OCI-LY3 (cell line): ENCODE data around the gene TAS2R60.

ENCODE experiments used
- EZH2phosphoT487 ChIP-seq: fragments of 200-600 bp; shearing (Covaris generic); IDR thresholded peaks from 2 replicates; pipeline ENCODE4 v1.6.1; 2018; ENCODE audit warnings: antibody characterized with exemption, mixed run types, low read depth
- TF ChIP-seq, protein P1 (sequence below): fragments of 200-600, 300-600 bp; sonication (generic); IDR thresholded peaks from 2 replicates; pipeline ENCODE4 v1.5.1; 2014; ENCODE audit warnings: antibody characterized with exemption, low read length, low read depth

DNA sequence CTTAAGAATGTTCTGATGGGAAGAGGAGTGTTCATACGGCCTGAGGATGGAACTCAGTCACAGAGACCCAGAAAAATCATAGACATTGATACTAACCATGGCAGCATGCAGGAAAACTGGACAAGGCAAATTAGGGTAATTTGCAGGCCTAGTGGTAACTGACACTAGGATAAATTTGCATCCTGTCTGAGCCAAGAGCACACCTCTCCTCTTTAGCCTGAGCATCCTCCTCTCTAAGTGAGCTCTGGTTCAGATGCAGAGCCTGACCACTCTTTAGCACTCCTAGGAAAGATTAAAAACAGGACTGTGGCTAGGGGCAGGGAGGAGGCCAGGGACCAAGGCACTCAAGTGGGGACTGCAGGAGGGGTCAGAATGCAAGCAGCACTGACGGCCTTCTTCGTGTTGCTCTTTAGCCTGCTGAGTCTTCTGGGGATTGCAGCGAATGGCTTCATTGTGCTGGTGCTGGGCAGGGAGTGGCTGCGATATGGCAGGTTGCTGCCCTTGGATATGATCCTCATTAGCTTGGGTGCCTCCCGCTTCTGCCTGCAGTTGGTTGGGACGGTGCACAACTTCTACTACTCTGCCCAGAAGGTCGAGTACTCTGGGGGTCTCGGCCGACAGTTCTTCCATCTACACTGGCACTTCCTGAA is 34.4 kb downstream of the TAS2R60 start, which contains the start of gene TAS2R41:
- TF ChIP-seq, protein P1, sequence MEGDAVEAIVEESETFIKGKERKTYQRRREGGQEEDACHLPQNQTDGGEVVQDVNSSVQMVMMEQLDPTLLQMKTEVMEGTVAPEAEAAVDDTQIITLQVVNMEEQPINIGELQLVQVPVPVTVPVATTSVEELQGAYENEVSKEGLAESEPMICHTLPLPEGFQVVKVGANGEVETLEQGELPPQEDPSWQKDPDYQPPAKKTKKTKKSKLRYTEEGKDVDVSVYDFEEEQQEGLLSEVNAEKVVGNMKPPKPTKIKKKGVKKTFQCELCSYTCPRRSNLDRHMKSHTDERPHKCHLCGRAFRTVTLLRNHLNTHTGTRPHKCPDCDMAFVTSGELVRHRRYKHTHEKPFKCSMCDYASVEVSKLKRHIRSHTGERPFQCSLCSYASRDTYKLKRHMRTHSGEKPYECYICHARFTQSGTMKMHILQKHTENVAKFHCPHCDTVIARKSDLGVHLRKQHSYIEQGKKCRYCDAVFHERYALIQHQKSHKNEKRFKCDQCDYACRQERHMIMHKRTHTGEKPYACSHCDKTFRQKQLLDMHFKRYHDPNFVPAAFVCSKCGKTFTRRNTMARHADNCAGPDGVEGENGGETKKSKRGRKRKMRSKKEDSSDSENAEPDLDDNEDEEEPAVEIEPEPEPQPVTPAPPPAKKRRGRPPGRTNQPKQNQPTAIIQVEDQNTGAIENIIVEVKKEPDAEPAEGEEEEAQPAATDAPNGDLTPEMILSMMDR, result no peak
- TF ChIP-seq EZH2phosphoT487, result no peak
